Retinal pigment epithelial cell (primary cell): ENCODE data around the gene NDUFAF2.

Experiments used
- DNase-seq: peaks from one replicate; pipeline ENCODE4 v3.0.0-alpha.2; 2010; ENCODE audit warnings: low read depth
- H3K4me3 ChIP-seq: 2 replicates; pipeline ENCODE4 v1.5.1; 2011; ENCODE audit warnings: mild to moderate bottlenecking, low read length, control low read depth, moderate library complexity
- CTCF ChIP-seq: conservative IDR thresholded peaks from 2 replicates; pipeline ENCODE4 v1.5.1; 2011; ENCODE audit warnings: low read depth, low read length, control low read depth, inconsistent platforms

NDUFAF2 gene

GRCh38 chr5:61055434-61056006 is 110.5 kb downstream of the NDUFAF2 start:
- DNase-seq = no peak
- H3K4me3 ChIP-seq = no peak overlapping the region
- peak; percentile 75 for TF ChIP-seq CTCF

GRCh38 chr5:61059499-61059898 is 114.5 kb downstream of the NDUFAF2 start:
- DNase-seq = no peak
- TF ChIP-seq CTCF = no peak
- no peak overlapping the region for H3K4me3 ChIP-seq

- no peak for TF ChIP-seq CTCF
- no peak overlapping the region for H3K4me3 ChIP-seq
- no peak for DNase-seq
Measured at GRCh38 chr5:61069150-61069549, 124.1 kb downstream of the NDUFAF2 start.

- no peak overlapping the region for H3K4me3 ChIP-seq
- DNase-seq = no peak
- TF ChIP-seq CTCF = no peak
Measured at GRCh38 chr5:61071526-61071925, 126.5 kb downstream of the NDUFAF2 start.

GRCh38 chr5:61076626-61077025 is 131.6 kb downstream of the NDUFAF2 start:
- no peak overlapping the region for H3K4me3 ChIP-seq
- no peak for TF ChIP-seq CTCF
- DNase-seq = no peak

GRCh38 chr5:61081741-61082140 is 136.7 kb downstream of the NDUFAF2 start:
- no peak for TF ChIP-seq CTCF
- DNase-seq = no peak
- H3K4me3 ChIP-seq = no peak overlapping the region

- no peak for TF ChIP-seq CTCF
- H3K4me3 ChIP-seq = no peak overlapping the region
- no peak for DNase-seq
Measured at GRCh38 chr5:61082516-61083280, 137.7 kb downstream of the NDUFAF2 start.
